Naive thymus-derived CD4-positive, alpha-beta T cell (primary cell): ENCODE data around the gene ACTN2. TPM values are rescaled to one million over a fixed set of nuclear protein-coding genes. Genes with fewer than 3 reads are reported as not detected.

Experiments
- ATAC-seq: fragments of 150-1000 bp; cut with Tn5 transposase; 2 replicates; pipeline ENCODE4 v1.10.0; 2021; ENCODE audit warnings: mild to moderate bottlenecking, moderate library complexity
- CTCF ChIA-PET: fragments of 350-600 bp; sonication (Branson Sonifier 250); formaldehyde crosslinking; loops from one replicate; lab custom pipeline; 2021; ENCODE audit warnings: antibody characterized with exemption; lab: Charles Lee
- POLR2A ChIA-PET: fragments of 350-600 bp; sonication (Branson Sonifier 250); formaldehyde crosslinking; loops from one replicate; lab custom pipeline; 2021; ENCODE audit warnings: antibody characterized with exemption, inconsistent platforms; lab: Charles Lee
- DNase-seq, 9 donors: peaks; one replicate each; pipeline versions ENCODE4 v3.0.0 to v3.0.0-alpha.2; 2020 to 2022; ENCODE audit warnings: mixed read lengths in 1 of 9
- H3K27ac ChIP-seq: one replicate; pipeline ENCODE4 v1.7.0; 2013; ENCODE audit warnings: mild to moderate bottlenecking, low read depth, low read length, moderate library complexity
- H3K27me3 ChIP-seq, 2 donors: one replicate each; pipeline ENCODE4 v1.7.0; 2013; ENCODE audit warnings: low read length in 2 of 2, mild to moderate bottlenecking in 2 of 2, moderate library complexity in 2 of 2; ENCODE audit not compliant: control insufficient read depth in 2 of 2, insufficient read depth in 2 of 2
- H3K36me3 ChIP-seq, 3 experiments: 1 replicate in 2 of 3; 2 replicates in 1 of 3; pipeline ENCODE4 v1.7.0; 2013; ENCODE audit warnings: low read length in 3 of 3, mild to moderate bottlenecking in 3 of 3, moderate library complexity in 1 of 3; ENCODE audit not compliant: insufficient read depth in 3 of 3, control insufficient read depth in 2 of 3
- H3K4me1 ChIP-seq, 2 donors: one replicate each; pipeline ENCODE4 v1.7.0; 2013; ENCODE audit warnings: low read length in 2 of 2, mild to moderate bottlenecking in 2 of 2, moderate library complexity in 1 of 2; ENCODE audit not compliant: control insufficient read depth in 2 of 2, insufficient read depth in 2 of 2
- H3K4me3 ChIP-seq: 2 replicates; pipeline ENCODE4 v1.7.0; 2013; ENCODE audit warnings: mild to moderate bottlenecking, low read length
- H3K9me3 ChIP-seq, 3 experiments: 1 replicate in 2 of 3; 2 replicates in 1 of 3; pipeline ENCODE4 v1.7.0; 2013; ENCODE audit warnings: low read length in 3 of 3; ENCODE audit not compliant: control insufficient read depth in 2 of 3
- H3K27ac Mint-ChIP-seq, 9 donors: one replicate each; pipeline ENCODE4 v1.8.0; 2020 to 2022; ENCODE audit warnings: mixed read lengths in 9 of 9, mild to moderate bottlenecking in 8 of 9, moderate library complexity in 5 of 9, inconsistent platforms in 2 of 9
- H3K27me3 Mint-ChIP-seq, 5 donors: one replicate each; pipeline ENCODE4 v1.8.0; 2021 to 2022; ENCODE audit warnings: mixed read lengths in 5 of 5, mild to moderate bottlenecking in 1 of 5
- H3K36me3 Mint-ChIP-seq, 5 donors: one replicate each; pipeline ENCODE4 v1.8.0; 2020 to 2022; ENCODE audit warnings: mixed read lengths in 5 of 5, mild to moderate bottlenecking in 3 of 5, inconsistent platforms in 1 of 5
- H3K4me1 Mint-ChIP-seq, 7 donors: one replicate each; pipeline ENCODE4 v1.8.0; 2020 to 2022; ENCODE audit warnings: mixed read lengths in 7 of 7, mild to moderate bottlenecking in 3 of 7, inconsistent platforms in 1 of 7
- H3K4me3 Mint-ChIP-seq, 10 donors: one replicate each; pipeline ENCODE4 v1.8.0; 2020 to 2022; ENCODE audit warnings: mild to moderate bottlenecking in 10 of 10, mixed read lengths in 10 of 10, moderate library complexity in 6 of 10, inconsistent platforms in 2 of 10
- H3K9me3 Mint-ChIP-seq, 11 donors: one replicate each; pipeline ENCODE4 v1.8.0; 2020 to 2022; ENCODE audit warnings: mixed read lengths in 11 of 11, mild to moderate bottlenecking in 4 of 11, inconsistent platforms in 1 of 11, moderate library complexity in 1 of 11
- intact Hi-C, 2 donors: fragments of 100-400 bp; cut with micrococcal nuclease; formaldehyde crosslinking; loops; one replicate each; pipeline ENCODE4 v1.15.1; 2023
- polyA plus RNA-seq, 2 donors: library from polyadenylated mRNA; unstranded; fragments of 300-500 nt; fragmentation: Illumina TruSeq; gene quantifications; one replicate each; pipeline ENCODE4 v1.2.3, GENCODE V29; 2021
- total RNA-seq, 6 experiments: library from RNA in 5 of 6; stranded (reverse) in 5 of 6; gene quantifications; 1 replicate in 5 of 6; 2 replicates in 1 of 6; pipeline ENCODE4 v1.2.3 and lab custom pipeline; 2021 to 2026

Gene ACTN2
- total and polyA plus RNA-seq, 7 experiments from 2014 or later = not detected

DNA sequence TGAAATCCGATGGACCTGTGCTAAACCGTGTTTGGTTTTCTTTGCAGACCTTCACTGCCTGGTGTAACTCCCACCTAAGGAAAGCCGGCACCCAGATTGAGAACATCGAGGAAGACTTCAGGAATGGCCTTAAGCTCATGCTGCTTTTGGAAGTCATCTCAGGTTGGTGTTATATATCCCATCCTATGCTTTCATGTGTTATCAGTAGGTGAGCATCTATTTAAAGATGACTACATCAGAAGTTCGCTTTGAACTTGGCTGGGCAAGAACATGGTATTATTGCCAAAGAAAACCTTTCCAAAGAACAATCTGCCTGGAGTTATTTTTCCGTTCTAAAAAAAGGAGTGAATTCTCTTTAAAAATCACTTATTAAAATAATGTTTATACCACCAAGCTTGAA lies 31.5 kb downstream of the ACTN2 start:
- Histone ChIP-seq H3K27me3 (no peaks in the 10 kb centered on the region), H3K27ac (no peak overlapping the region), H3K4me1 (no peaks in the 10 kb centered on the region), H3K9me3 (no peaks in the 10 kb centered on the region), H3K4me3 (no peak overlapping the region), H3K36me3 (no peaks in the 10 kb centered on the region)
- DNase-seq (no peak), ATAC-seq (no peak)
- CTCF ChIA-PET = no interaction called here
- POLR2A ChIA-PET = no interaction called here
- Mint-ChIP-seq H3K9me3 (no peaks in the 10 kb centered on the region), H3K4me1 (no peaks in the 10 kb centered on the region), H3K36me3 (peaks cover 0 to 4% (median 0%) of the 10 kb centered on the region in 5 donors), H3K27ac (no peak overlapping the region), H3K4me3 (no peak overlapping the region), H3K27me3 (peaks cover 3 to 42% (median 36%) of the 10 kb centered on the region in 5 donors)
- intact Hi-C loops = no loop called here

DNA sequence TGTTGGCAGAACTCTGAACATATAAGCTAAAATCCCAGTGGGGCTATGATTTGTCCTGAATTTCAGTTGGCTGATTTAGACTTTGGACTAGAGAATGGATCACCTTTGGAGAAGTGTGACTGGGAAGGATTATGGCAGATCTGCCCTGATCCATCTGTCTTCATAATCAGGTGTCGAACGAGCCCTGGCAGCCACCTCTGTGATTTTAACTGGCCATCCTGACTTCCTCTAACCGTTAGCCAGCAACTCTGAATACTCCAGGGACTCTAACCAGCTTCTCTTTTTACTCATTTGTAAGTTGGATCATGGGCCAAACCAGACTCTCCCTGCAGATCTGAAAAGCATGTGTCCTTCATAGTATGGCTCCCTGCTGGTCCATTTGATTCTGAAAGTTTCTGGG lies 32.0 kb downstream of the ACTN2 start:
- Histone ChIP-seq H3K9me3 (no peaks in the 10 kb centered on the region), H3K4me3 (no peak overlapping the region), H3K27me3 (no peaks in the 10 kb centered on the region), H3K27ac (no peak overlapping the region), H3K36me3 (no peaks in the 10 kb centered on the region), H3K4me1 (no peaks in the 10 kb centered on the region)
- H3K9me3 Mint-ChIP-seq = no peaks in the 10 kb centered on the region
- H3K4me1 Mint-ChIP-seq = no peaks in the 10 kb centered on the region
- no peak overlapping the region for H3K4me3 Mint-ChIP-seq
- ATAC-seq (no peak), DNase-seq (no peak)
- ChIA-PET CTCF (no interaction called here), POLR2A (no interaction called here)
- H3K27ac Mint-ChIP-seq = no peak overlapping the region
- peaks cover 2 to 38% (median 31%) of the 10 kb centered on the region in 5 donors for H3K27me3 Mint-ChIP-seq
- H3K36me3 Mint-ChIP-seq = peaks cover 0 to 4% (median 0%) of the 10 kb centered on the region in 5 donors
- intact Hi-C loops = no loop called here

DNA sequence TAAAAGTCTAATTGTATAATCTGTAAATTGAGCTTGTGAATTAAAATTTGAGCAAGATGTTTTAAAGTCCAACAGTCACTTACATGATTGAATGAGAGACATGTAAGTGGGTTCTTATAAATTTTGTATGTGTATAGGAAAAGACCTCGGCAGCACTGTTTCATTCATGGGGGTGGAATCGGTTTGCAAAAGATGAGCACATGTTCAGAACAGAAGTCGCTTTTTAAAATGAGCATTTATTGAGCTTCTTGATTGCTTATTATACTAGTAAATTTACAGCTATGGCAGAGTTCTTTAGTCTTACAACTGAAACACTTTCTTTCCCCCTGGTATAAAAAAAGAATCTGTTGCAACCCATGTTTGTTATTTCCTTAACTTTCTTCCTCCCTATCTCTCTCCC lies 33.9 kb downstream of the ACTN2 start:
- intact Hi-C loops = no loop called here
- no peak for DNase-seq
- Mint-ChIP-seq H3K27ac (no peak overlapping the region), H3K36me3 (peaks cover 0 to 4% (median 0%) of the 10 kb centered on the region in 5 donors), H3K4me1 (no peaks in the 10 kb centered on the region), H3K27me3 (peaks cover 4 to 38% (median 33%) of the 10 kb centered on the region in 5 donors), H3K4me3 (no peak overlapping the region), H3K9me3 (peaks cover 0 to 5% (median 0%) of the 10 kb centered on the region in 11 donors)
- no peak overlapping the region for H3K27ac ChIP-seq
- H3K36me3 ChIP-seq = no peaks in the 10 kb centered on the region
- H3K4me3 ChIP-seq = no peak overlapping the region
- ChIA-PET POLR2A (no interaction called here), CTCF (no interaction called here)
- no peaks in the 10 kb centered on the region for H3K27me3 ChIP-seq
- H3K4me1 ChIP-seq = no peaks in the 10 kb centered on the region
- no peak for ATAC-seq
- H3K9me3 ChIP-seq = no peaks in the 10 kb centered on the region

DNA sequence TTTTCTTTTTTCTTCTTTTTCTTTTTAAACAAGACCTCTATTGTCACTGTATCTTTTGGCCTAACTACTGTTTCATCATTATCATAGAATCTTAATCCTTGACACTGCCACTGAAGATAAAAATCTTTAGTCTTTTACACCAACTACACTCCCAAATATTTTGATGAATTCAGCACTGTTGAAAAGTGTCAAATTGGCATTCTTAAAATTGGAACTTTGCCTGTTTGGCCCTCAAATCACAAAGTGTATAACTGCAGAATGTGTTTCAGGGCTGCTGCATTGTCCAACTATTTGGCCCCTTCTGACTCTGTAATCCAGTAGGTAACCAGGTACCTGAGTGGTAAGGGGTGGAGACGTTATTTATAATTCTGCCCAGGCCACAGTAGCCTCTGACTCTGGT lies 34.3 kb downstream of the ACTN2 start:
- no peaks in the 10 kb centered on the region for H3K9me3 ChIP-seq
- ChIA-PET CTCF (no interaction called here), POLR2A (no interaction called here)
- Mint-ChIP-seq H3K9me3 (peaks cover 0 to 5% (median 0%) of the 10 kb centered on the region in 11 donors), H3K27me3 (peaks cover 4 to 38% (median 33%) of the 10 kb centered on the region in 5 donors), H3K4me1 (no peaks in the 10 kb centered on the region), H3K36me3 (peaks cover 0 to 4% (median 0%) of the 10 kb centered on the region in 5 donors), H3K4me3 (no peak overlapping the region), H3K27ac (no peak overlapping the region)
- no peaks in the 10 kb centered on the region for H3K4me1 ChIP-seq
- DNase-seq = no peak
- intact Hi-C loops = no loop called here
- no peaks in the 10 kb centered on the region for H3K27me3 ChIP-seq
- no peaks in the 10 kb centered on the region for H3K36me3 ChIP-seq
- no peak for ATAC-seq
- no peak overlapping the region for H3K27ac ChIP-seq
- no peak overlapping the region for H3K4me3 ChIP-seq

DNA sequence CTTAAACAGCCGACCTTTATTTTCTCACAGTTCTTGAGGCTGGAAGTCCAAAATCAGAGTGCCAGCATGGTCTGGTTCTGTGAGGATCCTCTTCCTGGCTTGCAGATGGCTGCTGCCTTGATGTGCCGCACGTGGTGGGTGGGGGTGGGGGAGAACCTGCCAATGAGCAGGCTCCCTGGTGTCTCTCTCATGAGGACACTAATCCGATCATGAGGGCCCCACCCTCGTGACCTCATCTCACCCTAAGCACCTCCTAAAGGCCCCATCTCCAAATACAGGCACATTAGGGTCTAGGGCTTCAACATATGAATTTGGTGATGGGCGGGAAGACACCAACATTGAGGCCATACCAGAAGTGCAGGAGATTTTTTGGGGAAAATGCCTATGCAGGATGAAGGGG lies 37.8 kb downstream of the ACTN2 start:
- Mint-ChIP-seq H3K27me3 (peaks cover 4 to 16% (median 12%) of the 10 kb centered on the region in 5 donors), H3K9me3 (peaks cover 0 to 5% (median 0%) of the 10 kb centered on the region in 11 donors), H3K4me1 (no peaks in the 10 kb centered on the region), H3K4me3 (no peak overlapping the region), H3K36me3 (no peaks in the 10 kb centered on the region), H3K27ac (no peak overlapping the region)
- DNase-seq (no peak), ATAC-seq (no peak)
- Histone ChIP-seq H3K36me3 (no peaks in the 10 kb centered on the region), H3K27me3 (no peaks in the 10 kb centered on the region), H3K27ac (no peak overlapping the region), H3K9me3 (no peaks in the 10 kb centered on the region), H3K4me1 (no peaks in the 10 kb centered on the region), H3K4me3 (no peak overlapping the region)
- CTCF ChIA-PET = no interaction called here
- intact Hi-C loops = no loop called here
- POLR2A ChIA-PET = no interaction called here

DNA sequence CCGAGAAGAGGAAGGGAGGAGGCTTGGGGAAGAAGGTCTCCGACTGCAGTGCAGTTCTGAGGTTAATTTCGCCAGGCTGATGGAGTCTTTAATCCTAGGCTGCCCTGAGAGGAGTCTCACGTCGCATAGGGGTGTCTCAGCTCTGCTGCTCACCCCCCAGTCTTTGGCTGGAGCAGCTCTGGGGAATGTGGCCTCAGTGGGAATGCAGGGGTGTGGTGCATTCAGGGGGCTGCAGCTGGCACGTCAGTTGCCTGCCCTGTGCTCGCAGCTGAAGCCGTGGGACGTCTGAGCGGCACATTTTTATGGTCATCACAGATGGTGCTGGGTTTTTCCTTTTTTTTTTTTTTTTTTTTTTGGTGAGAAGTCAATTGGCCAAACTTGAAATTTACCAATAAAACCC lies 38.2 kb downstream of the ACTN2 start:
- Mint-ChIP-seq H3K27me3 (peaks cover 4 to 17% (median 11%) of the 10 kb centered on the region in 5 donors), H3K27ac (no peak overlapping the region), H3K4me3 (no peak overlapping the region), H3K4me1 (no peaks in the 10 kb centered on the region), H3K9me3 (peaks cover 0 to 5% (median 0%) of the 10 kb centered on the region in 11 donors), H3K36me3 (no peaks in the 10 kb centered on the region)
- Histone ChIP-seq H3K36me3 (no peaks in the 10 kb centered on the region), H3K4me3 (no peak overlapping the region), H3K27me3 (no peaks in the 10 kb centered on the region), H3K9me3 (no peaks in the 10 kb centered on the region), H3K4me1 (no peaks in the 10 kb centered on the region), H3K27ac (no peak overlapping the region)
- DNase-seq (no peak), ATAC-seq (no peak)
- intact Hi-C loops = no loop called here
- CTCF ChIA-PET = no interaction called here
- POLR2A ChIA-PET = no interaction called here

DNA sequence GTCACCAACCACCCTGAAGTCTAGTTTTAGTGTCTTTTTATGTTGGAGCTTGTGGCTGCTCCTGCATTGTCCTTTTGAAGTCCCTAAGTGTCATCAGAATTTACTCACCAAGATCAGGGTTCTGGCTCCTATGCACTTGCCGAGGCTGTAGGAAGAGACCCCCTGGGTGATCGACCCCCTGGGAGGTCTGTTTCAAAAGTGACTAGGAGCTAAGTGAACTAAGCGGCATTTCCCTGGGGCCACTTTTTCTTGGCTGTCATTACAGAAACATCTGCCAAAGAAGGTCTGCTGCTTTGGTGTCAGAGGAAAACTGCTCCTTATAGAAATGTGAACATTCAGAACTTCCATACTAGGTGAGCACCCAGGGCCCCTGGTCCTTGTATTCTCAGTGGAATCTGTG lies 39.4 kb downstream of the ACTN2 start:
- no peaks in the 10 kb centered on the region for H3K4me1 Mint-ChIP-seq
- H3K4me3 Mint-ChIP-seq = no peak overlapping the region
- Histone ChIP-seq H3K36me3 (no peaks in the 10 kb centered on the region), H3K4me1 (no peaks in the 10 kb centered on the region), H3K9me3 (no peaks in the 10 kb centered on the region), H3K27me3 (no peaks in the 10 kb centered on the region), H3K27ac (no peak overlapping the region), H3K4me3 (no peak overlapping the region)
- H3K9me3 Mint-ChIP-seq = peaks cover 0 to 5% (median 0%) of the 10 kb centered on the region in 11 donors
- DNase-seq = no peak
- no peak for ATAC-seq
- no peaks in the 10 kb centered on the region for H3K36me3 Mint-ChIP-seq
- intact Hi-C loops = no loop called here
- H3K27me3 Mint-ChIP-seq = peaks cover 0 to 20% (median 4%) of the 10 kb centered on the region in 5 donors
- ChIA-PET CTCF (no interaction called here), POLR2A (no interaction called here)
- no peak overlapping the region for H3K27ac Mint-ChIP-seq
